NCI-H1105 (cell line): ENCODE data around the gene PDYN.
"Not testable (repeated sequence)": the region's sequence is repeated elsewhere in the genome, so short reads cannot be mapped to it uniquely, and the experiment has no call there.

Experiments
- DNase-seq: peaks from one replicate; lab custom pipeline; 2025; lab: John Stamatoyannopoulos, UW

PDYN gene

DNA sequence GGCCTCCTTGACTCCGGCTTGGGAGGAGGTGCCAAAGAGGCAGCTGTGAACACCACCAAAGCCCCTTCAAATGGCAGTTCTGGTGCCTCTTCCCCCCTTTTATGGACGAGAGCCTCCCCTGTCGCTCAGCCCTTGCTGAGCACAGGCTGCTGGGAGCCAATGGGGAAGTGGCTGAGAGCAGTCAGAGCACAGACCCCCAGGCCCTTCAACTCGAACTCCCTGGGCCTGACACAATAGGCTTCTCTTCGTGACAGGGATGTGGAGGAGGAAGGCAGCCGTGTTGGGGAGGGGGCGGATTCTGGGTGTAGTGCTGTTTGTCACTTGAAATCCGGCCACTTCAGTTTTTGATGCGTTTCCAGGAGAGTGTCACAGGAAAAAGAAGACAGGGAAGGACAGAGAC is at the start of gene PDYN:
TSS of gene PDYN (minus strand) at position 73 of the 400 bp plus-strand sequence. CDS start 10,974 bp downstream, outside the sequence.
- no peak for DNase-seq

DNA sequence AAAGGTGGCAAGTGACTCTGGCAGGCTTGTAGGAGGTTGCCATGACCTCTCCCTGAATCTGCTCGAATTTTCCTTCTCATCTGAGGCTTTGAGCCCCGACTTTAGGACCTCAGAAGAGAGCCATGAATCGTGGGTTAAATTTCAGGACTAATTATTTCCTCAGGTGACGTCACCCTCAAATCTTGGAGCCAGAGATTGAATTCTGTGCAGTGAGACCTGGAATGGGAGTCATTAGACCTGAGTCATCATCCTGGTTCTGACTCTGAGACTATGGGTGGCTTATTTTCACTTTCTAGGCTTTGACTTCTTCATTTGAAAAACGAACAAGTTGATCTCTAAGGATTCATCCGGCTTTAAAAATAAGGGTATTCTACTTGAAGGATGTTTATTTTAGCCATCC is 48.5 kb upstream of the PDYN start:
- DNase-seq, result no peak

DNA sequence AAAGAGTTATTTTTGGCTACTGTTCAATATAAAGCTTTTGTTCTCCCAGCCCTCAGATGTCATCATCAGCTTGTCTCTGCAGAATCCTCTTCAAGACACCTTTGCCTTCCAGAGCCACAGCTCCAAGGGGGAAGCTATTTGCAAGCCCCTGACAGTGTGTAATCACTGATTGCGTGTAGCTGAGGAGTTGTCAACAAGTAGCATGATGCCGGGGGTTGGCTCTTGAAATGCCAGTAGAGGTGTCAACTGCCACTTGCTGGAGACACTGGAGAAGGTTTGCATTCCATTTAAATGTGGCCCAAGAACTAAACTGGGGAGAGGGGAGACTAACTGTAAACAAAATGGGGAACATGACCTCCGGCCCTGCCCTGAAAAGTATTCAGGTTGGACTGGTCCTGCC is 44.3 kb upstream of the PDYN start:
- no peak for DNase-seq

DNA sequence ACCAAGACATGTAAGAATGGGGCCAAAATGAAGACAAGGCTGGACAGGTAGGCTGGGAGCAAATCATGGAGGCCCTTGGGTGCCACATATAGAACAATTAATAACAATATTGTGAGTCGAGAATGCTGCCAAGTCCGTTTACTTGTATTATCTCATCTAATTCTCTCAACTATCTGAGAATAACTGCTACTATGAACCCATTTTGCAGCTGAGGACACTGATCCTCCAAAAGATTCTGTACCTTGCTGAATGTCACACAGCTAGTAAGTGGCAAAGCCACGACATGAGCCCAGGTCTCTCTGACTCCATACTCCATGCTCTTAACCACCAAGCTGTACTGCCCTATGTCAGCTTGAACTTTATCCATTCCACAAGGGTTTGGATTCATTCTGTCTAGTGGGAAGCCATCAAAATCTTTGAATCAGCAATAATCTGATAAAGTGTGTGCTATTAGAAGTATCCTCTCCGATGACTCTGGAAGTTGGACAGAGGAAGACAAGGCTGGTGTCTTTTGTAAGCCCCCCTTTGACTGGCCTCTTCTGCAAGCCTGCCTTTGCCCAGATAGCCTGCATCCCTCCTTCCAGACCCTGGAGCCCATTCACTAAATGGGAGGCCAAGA is 43.5 kb upstream of the PDYN start:
- no peak for DNase-seq

DNA sequence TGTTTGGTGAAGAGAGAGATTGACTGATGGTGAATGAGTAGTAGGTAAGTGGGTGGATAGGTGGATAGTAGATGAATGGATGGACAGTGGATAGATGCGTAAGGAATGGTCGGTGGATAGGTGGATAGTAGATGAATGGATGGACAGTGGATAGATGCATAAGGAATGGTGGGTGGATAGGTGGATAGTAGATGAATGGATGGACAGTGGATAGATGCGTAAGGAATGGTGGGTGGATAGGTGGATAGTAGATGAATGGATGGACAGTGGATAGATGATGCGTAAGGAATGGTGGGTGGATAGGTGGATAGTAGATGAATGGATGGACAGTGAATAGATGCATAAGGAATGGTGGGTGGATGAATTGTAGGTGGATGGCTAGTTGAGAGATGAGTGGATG is 42.5 kb upstream of the PDYN start:
- not testable (repeated sequence) for DNase-seq

DNA sequence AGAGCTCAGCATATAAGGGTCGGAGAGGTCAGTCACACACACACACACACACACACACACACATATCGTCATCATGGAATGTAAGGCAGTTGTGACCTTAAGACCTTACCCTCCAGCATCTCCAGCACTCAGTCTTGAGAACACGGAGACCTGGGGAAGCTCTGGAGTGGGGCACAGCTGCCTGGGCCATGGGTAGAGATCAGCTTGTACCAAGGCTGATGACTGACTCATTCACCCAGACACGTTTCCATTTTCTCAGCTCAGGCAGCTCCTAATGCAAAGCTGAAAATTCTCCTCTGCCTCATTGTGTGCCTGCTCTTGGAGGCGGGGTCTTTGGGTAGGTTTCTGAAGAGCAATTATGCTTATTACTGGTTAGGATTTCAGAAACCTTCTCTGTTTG is 38.3 kb upstream of the PDYN start:
- DNase-seq, result no peak

DNA sequence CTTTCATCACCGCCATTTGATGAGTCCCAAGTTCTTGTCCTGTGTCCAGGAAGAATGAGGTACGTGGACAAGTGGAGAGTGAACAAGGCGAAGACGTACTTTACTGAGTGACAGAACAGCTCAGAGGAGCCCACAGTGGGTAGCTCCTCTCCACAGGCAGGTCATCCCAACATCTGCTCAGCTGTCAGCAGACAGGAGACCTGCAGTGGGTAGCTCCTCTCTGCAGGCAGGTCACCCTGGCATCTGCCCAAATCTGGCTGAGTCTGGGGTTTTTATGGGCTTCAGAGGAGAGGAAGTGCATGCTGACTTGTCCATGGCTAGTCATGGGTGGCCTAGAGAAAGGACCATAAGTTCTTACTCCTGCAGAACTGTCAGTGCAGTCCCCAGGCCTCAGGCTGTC is 32.7 kb upstream of the PDYN start:
- no peak for DNase-seq

DNA sequence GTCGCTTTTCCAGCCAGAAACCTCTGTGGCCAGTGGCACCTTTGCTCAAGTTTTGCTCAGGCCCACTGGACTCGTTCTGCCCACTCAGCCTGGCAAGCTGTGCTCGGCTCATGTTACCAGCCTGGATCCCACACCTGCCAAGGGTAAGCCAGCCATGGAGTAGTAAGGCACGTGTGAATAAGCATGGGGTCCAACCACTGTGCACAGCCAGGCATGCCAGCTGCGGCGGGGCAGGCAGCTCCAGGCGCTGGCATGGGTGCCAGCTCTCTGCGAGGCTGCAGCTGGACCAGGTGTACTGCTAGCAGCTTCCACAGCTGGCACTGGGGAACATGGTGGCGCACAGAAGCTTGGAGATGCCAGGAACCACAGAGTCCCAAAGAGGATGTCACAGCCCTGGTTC is 32.1 kb upstream of the PDYN start:
- DNase-seq, result no peak

DNA sequence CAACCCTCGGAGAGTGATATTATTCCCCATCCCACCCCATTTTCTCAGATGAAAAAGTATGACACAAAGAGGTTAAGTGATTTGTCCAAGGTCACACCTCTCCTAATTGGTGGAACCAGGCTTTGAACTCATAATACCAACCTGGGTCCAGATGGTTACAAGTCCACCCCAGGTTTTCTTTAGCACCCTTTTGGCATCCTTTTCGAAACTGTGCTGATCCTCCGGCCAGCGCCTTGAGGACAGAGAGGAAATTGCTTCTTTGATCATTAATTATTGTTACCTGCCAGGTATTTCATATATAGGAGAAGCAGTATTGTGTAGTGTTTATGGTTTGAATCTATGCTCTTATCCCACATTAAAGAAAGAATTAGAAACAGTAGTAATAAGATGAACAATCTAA is 29.3 kb upstream of the PDYN start:
- DNase-seq, result no peak

DNA sequence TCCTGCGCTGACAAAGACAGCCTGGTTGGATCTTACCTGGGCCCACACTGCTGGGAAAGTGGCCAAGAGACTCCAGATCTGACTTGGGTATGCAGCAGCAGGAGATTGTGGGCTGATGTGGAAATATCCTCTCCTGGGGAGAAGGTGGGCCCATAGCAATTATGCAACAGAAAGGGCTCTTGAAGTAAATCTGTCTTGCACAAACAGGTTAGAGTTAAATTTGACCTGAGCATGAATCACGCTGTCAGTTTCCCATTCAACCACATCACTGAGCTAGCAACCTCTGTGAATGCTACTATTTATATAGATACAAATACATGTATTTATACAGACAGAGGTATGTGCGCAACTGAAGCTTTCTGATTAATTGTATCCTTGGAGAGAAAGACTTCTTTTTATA is 28.3 kb upstream of the PDYN start:
- no peak for DNase-seq

DNA sequence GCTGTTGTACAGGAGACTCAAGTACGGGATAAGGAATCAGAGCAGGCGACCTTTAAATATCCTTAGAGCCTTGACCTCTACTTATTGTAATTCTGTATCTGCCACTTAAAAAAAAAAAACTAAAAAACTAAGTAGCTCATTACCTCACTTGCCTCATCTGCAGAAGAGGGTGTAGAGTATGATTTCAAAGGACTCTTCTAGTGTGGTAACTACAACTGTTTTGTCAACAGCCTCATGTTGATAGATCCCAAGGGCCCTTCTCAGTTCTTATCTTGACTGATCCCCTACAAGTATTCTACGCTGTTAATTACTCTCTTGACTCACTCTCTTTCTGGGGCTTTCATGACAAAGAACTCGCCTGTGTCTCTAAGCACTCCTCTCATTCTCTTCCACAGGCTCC is 16.7 kb upstream of the PDYN start:
- DNase-seq, result no peak

DNA sequence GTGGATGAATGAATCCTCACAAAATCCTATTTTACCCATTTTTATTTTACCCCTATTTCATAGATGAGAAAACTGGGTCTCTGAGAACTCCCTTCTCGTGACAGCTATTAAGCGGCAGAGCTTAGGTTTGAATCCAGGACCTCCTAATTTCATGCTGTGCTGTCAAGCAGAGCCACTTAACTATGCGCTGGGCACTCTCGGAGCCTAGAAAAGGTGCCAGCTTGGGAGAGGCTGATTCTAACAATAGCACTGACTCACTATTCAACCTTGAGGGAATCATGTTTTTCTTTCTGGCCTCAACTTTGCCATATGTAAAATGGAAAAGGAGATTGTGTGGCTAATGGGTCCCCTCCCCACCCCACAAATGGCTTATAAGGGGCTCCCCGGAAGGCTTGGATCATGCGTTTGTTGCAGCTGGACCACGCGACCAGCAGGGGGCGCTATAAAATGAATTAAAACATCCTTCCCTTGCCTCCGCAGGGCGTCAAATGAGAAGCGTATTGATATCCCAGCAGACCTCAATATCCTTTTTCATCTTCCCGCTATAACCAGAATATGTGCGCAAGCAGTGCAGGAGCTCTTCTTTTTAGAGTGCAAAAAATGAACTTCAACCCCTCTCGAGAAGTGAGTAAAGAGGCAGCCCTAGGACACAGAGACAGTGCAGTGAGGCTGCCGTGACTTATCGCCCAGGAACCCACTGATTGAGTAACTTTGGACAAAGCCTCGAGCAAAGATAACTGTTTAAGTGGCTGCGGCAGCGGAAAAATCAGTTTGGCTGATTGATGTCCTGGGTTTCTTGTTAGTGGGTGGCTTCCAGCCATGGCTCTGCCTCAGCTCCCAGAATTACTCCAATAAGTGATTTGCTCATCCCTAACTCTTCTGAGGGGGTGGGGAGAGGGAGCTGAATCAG is 12.8 kb upstream of the PDYN start:
- peak; percentile 61 for DNase-seq

DNA sequence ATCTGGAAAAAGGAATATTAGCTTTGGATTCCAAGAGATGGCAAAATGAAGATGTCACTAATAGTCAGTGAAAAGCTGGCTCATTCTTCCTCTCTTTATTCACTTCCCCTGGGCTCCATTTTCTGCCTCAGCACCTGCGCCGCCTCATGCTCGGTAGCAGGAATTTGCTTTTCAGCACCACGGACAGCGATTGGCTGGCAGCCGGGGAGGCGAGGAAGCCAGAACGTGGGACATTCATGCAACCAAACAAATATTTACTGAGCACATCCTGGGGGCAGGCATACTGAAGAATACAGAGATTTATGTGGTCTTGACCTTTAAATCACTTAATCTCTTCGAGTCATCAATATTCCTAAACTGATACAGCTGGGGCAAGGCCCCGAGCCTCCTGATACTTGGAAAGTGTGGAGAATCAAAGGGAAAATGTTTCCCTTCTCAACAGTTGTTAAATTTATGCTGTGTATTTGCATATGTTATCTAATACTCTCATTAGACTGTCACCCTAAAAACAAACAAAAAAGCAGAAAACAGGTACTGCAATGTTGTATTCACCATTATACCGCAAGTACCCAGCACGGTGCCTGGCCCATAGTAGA is 12.1 kb upstream of the PDYN start:
- no peak for DNase-seq

DNA sequence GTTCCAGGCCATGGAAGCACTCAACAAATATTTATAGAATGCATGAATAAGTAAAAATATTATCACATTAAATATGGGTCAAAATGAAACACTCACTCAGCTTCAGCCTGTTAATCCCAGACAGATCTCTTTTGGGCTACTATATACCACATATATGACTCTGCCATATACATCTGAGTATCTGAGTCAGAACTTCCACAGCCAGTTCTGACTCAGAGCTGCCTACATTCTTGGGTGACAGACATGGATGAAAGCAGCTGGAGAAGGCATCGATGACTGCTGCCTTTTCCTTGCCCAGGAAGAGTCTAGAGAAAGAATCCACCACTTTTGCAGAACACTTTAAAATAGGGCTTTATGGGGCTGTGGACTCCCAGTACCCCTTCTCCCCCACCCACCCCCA is 11.5 kb upstream of the PDYN start:
- no peak for DNase-seq

DNA sequence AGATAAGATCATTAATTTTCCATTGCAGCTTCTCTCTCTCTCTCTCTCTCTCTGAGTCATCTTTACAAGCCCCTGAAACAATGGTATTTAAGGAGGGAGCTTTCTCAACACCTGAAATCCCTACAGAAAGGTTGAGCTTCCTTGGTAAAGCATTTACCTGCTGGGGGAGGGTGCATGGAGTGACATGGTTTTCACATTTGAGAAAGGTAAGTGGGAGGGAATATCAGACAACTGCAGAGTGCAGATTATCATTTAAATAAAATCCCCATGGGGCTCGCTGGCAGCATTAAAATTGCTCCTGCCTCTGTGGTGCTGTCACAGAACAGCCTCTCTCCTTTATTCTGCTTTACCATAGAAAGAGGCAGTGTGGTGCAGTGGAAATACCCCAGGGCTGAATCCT is 10.3 kb upstream of the PDYN start:
- DNase-seq, result no peak

DNA sequence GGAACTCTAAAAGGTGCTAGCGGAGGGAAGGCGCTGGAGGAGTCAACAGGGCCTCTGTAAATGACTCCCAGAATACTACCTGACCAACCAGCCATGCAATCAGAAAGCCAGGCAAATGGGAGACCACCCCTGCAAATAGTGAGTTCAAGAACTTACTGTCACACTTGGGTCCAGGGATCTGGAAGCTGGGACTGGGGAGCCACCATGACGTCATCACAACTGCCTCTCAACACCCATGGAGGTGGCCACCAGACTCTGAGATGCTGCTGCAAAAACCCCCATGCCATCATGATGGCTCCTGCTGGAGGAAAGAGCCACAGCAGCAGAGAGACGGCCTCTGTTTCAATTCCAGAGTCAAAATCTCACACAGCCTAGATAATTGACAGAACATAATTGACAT is 8.5 kb upstream of the PDYN start:
- DNase-seq, result no peak

DNA sequence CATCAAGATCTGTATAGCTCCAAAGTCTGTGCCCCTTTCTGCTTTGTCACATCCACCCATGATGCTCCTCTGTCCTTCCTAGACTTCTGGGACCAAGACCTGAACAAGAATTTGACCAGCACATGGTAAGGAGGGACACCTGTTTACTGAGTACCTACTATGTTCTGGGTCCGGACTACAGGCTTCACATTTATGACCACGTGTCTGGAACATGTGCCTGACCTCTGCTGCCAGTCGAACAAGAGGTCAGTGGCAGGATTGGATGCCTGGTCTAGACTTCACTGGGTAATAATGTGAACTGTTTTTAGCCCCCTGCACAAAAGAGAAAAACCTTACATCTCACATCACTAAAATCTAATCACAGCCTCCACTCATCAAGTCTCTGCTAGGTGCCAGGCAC is 7.3 kb upstream of the PDYN start:
- DNase-seq, result no peak

DNA sequence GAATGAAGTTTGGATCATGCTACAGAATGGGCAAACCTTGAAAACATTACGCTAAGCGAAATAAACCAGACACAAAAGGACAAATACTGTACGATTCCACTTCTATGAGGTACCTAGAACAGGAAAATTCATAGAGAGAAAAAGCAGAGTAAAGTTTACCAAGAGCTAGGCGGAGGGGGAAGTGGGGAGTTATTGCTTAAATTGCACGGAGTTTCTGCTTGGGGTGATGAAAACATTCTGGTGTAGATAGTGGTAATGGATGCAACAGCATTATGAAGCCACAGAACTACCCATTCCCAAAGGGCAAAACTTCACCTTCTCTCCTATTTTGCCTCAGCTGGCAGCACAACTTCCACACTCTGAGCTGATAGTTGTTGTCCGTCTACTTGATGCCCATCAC is 6.4 kb upstream of the PDYN start:
- DNase-seq, result no peak

DNA sequence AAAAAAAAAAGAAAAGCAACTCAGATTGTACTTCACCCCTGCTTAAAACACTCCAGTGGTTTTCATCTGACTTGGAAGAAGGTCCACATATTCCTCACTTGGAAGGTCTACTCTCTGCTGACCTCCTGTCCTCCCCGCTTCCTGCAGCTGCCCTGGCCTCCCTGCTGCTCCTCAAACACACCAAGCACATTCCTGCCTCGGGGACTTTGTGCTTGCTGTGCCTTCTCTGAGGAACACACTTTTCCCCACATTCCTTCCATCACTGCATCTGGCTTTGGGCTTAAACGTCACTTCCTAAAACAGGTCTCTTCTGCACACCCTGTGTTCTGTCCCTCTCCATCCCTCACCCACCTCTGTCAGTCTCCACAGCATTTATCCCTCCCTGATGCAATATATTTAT is 4.9 kb upstream of the PDYN start:
- no peak for DNase-seq

DNA sequence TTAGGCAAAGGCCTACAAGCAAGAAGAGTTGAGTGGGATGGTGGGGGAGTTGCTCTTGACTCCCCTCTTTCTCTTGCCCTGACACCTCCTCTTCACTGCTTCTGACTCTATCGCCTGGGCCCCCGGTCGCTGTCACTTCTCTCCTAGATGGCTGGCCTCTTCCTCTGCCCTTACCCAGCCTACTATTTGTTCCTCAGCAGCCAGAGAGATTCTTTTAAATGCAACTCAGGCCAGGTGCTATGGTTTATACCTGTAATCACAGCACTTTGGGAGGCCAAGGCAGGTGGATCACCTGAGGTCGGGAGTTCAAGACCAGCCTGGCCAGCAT is 4.3 kb upstream of the PDYN start:
- no peak for DNase-seq

DNA sequence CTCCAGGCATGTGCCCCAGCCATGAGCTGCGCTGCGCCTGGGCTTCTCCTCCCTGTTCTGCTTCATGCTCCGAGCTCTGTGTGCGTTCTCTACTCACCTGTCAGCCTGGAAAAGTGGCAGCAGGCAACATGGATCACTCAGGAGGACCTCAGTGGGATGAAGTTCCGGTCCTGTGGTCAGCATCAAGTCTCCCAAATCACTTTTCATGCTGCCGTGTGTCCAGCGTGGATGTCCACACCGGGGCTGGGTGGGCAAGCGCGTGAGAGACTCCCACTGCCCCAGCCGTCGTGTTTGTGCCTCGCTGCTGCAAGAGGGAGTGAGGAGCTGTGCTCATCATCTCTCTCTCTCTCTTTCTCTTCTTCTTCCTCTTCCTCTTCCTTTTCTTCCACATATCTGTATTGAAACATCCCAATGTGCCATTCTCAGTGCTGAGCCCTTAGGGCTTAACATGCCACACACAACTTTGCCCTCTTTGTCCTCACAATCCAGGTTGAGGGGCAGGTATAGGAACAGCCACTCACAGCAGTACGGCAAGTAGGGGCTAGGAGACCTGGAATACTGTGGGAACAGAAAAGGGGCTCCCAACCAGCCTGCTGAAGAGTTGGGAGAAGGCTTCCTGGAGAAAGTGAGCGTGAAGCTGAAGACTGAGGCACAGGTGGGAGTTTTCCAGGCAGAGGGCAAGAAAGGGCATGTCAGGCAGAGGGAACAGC is 3.8 kb upstream of the PDYN start:
- DNase-seq, result no peak

DNA sequence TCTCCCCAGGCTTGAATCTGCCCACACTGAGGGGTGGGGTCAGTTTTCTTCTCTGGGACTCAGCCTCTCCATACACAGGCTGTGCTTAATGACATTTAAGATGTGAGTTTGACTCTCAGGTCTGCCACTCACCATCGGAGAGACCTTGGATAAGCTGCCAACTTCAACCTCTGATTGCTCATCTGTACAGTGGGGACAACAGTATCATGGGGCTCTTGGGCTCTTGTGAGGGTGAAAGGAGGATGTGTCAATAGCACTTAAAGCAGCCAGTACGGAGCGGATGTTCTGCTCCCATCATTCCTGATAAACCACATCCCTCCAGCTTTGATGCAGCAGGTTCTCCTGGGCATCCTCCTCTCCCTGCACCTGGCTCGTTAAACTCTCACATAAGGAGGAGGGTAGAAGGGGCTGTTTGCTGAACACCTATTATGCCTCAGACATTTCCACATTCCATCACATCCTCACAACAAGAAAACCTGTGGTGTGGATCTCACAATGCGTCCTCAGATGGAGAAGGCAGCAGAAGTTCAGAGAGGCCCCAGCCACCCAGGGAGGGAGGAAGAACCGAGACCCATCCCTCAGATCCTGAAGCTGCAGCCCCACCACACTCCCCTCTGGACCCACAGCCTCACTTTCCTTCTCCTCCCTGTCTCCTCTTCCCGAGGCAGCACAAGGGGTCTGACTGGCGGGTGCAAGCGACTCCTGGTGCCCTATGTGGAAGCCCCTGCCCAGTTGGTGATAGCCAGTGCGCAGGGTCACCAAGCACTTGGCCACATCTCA is 1.9 kb upstream of the PDYN start:
- DNase-seq, result no peak
